GM12878 (cell line): Measurements from ENCODE around the gene UIMC1. TPM values are rescaled to one million over a fixed set of nuclear protein-coding genes. Genes with fewer than 3 reads are reported as not detected.

Source experiments
- ATAC-seq: fragments of 200-7000 bp; cut with Tn5 transposase; 3 replicates; pipeline ENCODE4 v1.9.1; 2020; ENCODE audit warnings: mild to moderate bottlenecking, moderate library complexity
- BruUV-seq: library from RNA; stranded (reverse); fragments of 400-500 nt; replicated peaks from 2 replicates; lab custom pipeline; 2021; lab: Mats Ljungman, UMichigan
- CTCF ChIA-PET: fragments of 300-600 bp; sonication (Branson Sonifier 250); formaldehyde crosslinking; extraction: SDS; loops from one replicate; lab custom pipeline; 2021; ENCODE audit warnings: inconsistent platforms; lab: Yijun Ruan, JAX
- POLR2A ChIA-PET: fragments of 350-600 bp; formaldehyde crosslinking; extraction: SDS; loops from one replicate; lab custom pipeline; 2021; ENCODE audit warnings: inconsistent platforms; lab: Charles Lee
- RAD21 ChIA-PET: fragments of 300-600 bp; sonication (Branson Sonifier 250); formaldehyde crosslinking; loops from one replicate; lab custom pipeline; 2023; ENCODE audit warnings: antibody characterized with exemption; ENCODE audit not compliant: unreplicated experiment; lab: Charles Lee
- SMC1A ChIA-PET: fragments of 300-600 bp; sonication (Branson Sonifier 250); formaldehyde crosslinking; loops from one replicate; lab custom pipeline; 2023; ENCODE audit not compliant: unreplicated experiment, uncharacterized antibody; lab: Charles Lee
- DNase-seq: peaks from one replicate; pipeline ENCODE4 v3.0.0-alpha.2; 2011; ENCODE audit warnings: low read depth, low spot score
- FAIRE-seq: peaks from 3 replicates; lab custom pipeline; 2011; peaks lifted over from hg19 to GRCh38; lab: Jason Lieb, UNC
- H2AFZ ChIP-seq: 2 replicates; pipeline ENCODE4 v1.6.0; 2011; ENCODE audit warnings: low read depth, low read length, control low read depth; ENCODE audit not compliant: control insufficient read depth
- H3K27ac ChIP-seq: 2 replicates; pipeline ENCODE4 v1.5.1; 2011; ENCODE audit warnings: control low read depth; ENCODE audit not compliant: control insufficient read depth, insufficient read depth
- H3K27me3 ChIP-seq, 2 experiments: replicated peaks in 1 of 2; 2 replicates each; pipeline versions ENCODE4 v1.6.0 to v1.6.1; 2011; ENCODE audit warnings: low read length in 1 of 2; ENCODE audit not compliant: control insufficient read depth in 2 of 2, insufficient read depth in 2 of 2
- H3K36me3 ChIP-seq, 2 experiments: 2 replicates each; pipeline ENCODE4 v1.5.1; 2011; ENCODE audit warnings: low read length in 1 of 2; ENCODE audit not compliant: control insufficient read depth in 2 of 2, insufficient read depth in 2 of 2
- H3K4me1 ChIP-seq: 2 replicates; pipeline ENCODE4 v1.6.1; 2011; ENCODE audit warnings: mild to moderate bottlenecking, low read length, moderate library complexity, mixed read lengths; ENCODE audit not compliant: control insufficient read depth, insufficient read depth
- H3K4me2 ChIP-seq: 2 replicates; pipeline ENCODE4 v1.6.0; 2011; ENCODE audit warnings: control low read depth; ENCODE audit not compliant: control insufficient read depth, insufficient read depth
- H3K4me3 ChIP-seq: fragments of 200-600 bp; sonication (generic); 2 replicates; pipeline ENCODE4 v1.5.1; 2016
- H3K79me2 ChIP-seq: 2 replicates; pipeline ENCODE4 v1.6.0; 2011; ENCODE audit warnings: low read length; ENCODE audit not compliant: control insufficient read depth, insufficient read depth
- H3K9ac ChIP-seq: 2 replicates; pipeline ENCODE4 v1.8.0; 2011; ENCODE audit warnings: low read length, control low read depth, mixed read lengths; ENCODE audit not compliant: control insufficient read depth, insufficient read depth
- H3K9me3 ChIP-seq: replicated peaks from 3 replicates; pipeline ENCODE4 v1.5.1; 2011; ENCODE audit warnings: mild to moderate bottlenecking, low read length; ENCODE audit not compliant: control insufficient read depth, insufficient read depth
- H4K20me1 ChIP-seq: 2 replicates; pipeline ENCODE4 v1.6.0; 2011; ENCODE audit not compliant: control insufficient read depth, insufficient read depth
- EZH2 ChIP-seq: IDR thresholded peaks from 2 replicates; pipeline ENCODE4 v1.6.1; 2012; ENCODE audit warnings: low read depth, mild to moderate bottlenecking, control low read depth, inconsistent platforms, low read length, borderline replicate concordance; ENCODE audit not compliant: control insufficient read depth
- IRF4 ChIP-seq: IDR thresholded peaks from 2 replicates; pipeline ENCODE4 v1.6.1; 2011; ENCODE audit warnings: low read depth, low read length
- NR2C1 ChIP-seq: fragments of 450-650 bp; IDR thresholded peaks from 2 replicates; pipeline ENCODE4 v1.6.1; 2017; ENCODE audit warnings: antibody characterized with exemption, mild to moderate bottlenecking, moderate library complexity
- PKNOX1 ChIP-seq: fragments of 450-650 bp; IDR thresholded peaks from 2 replicates; pipeline ENCODE4 v1.6.1; 2016; ENCODE audit warnings: mild to moderate bottlenecking
- SKIL ChIP-seq: fragments of 450-650 bp; IDR thresholded peaks from 2 replicates; pipeline ENCODE4 v1.6.1; 2017; ENCODE audit warnings: mild to moderate bottlenecking, low read depth, inconsistent platforms; ENCODE audit not compliant: poor library complexity, severe bottlenecking
- SMAD5 ChIP-seq: IDR thresholded peaks from 2 replicates; pipeline ENCODE4 v1.6.1; 2016; ENCODE audit warnings: antibody characterized with exemption, low read depth
- SREBF2 ChIP-seq: IDR thresholded peaks from 2 replicates; pipeline ENCODE4 v1.6.1; 2012; ENCODE audit warnings: mild to moderate bottlenecking, low read length
- TCF3 ChIP-seq: IDR thresholded peaks from 2 replicates; pipeline ENCODE4 v1.6.1; 2012; ENCODE audit warnings: low read depth, mild to moderate bottlenecking, low read length, borderline replicate concordance; ENCODE audit not compliant: insufficient read depth
- WGBS: methylation state at CpG from one replicate; pipeline ENCODE4 v1.1.6; 2016; ENCODE audit warnings: low lambda C conversion rate; ENCODE audit not compliant: insufficient replicate concordance, insufficient coverage; ENCODE audit errors: missing lambda C conversion rate; 5-methylcytosine and 5-hydroxymethylcytosine counted together
- in situ Hi-C: fragments of 300-500 bp; cut with MboI; formaldehyde crosslinking; loops from 9 replicates; pipeline ENCODE4 v1.14.3; 2018; ENCODE audit warnings: mixed read lengths
- intact Hi-C: fragments of 100-400 bp; cut with micrococcal nuclease; formaldehyde crosslinking; loops from one replicate; pipeline ENCODE4 v1.14.2; 2022; ENCODE audit not compliant: unreplicated experiment
- polyA plus RNA-seq, 11 experiments: library from polyadenylated mRNA; depleted of rRNA in 4 of 11; unstranded in 6 of 11; stranded (reverse) in 5 of 11; fragments of >200 nt; fragmentation: Nextera tagmentation in 4 of 11; fragmentation: Illumina TruSeq in 1 of 11; extraction: Ambion mirVana in 4 of 11; extraction: Trizol in 1 of 11; gene quantifications; 1 replicate in 1 of 11; 2 replicates in 10 of 11; pipeline versions ENCODE4 v1.2.1 to v1.2.3, GENCODE V29; 2011 to 2016; ENCODE audit warnings: inconsistent platforms in 2 of 11, missing spikeins in 2 of 11, low read depth in 1 of 11
- total RNA-seq, 4 experiments: library from RNA; depleted of rRNA in 3 of 4; stranded (reverse); fragments of >200 nt in 3 of 4; fragmentation: Illumina TruSeq in 1 of 4; extraction: Trizol in 1 of 4; gene quantifications; 2 replicates each; pipeline versions ENCODE4 v1.2.1 to v1.2.3, GENCODE V29; 2013 to 2021
- TF ChIP-seq, protein P1 (sequence below): fragments of 450-650 bp; IDR thresholded peaks from 2 replicates; pipeline ENCODE4 v1.6.1; 2017; ENCODE audit warnings: mild to moderate bottlenecking, moderate library complexity

Gene UIMC1
- total and polyA plus RNA-seq, 10 of the 15 experiments (the other 5 are each of a cell fraction or from before 2014, with no cell fraction given), result 16.2 to 51.4 (median 32.7) TPM

GRCh38 chr5:176947847-176948246, 58.7 kb downstream of the UIMC1 start:
- H3K79me2 ChIP-seq, result no peaks in the 10 kb centered on the region
- H3K36me3 ChIP-seq, result peaks cover 2 to 21% of the 10 kb centered on the region in 2 experiments
- in situ Hi-C loops, result no loop called here
- ChIA-PET SMC1A (interaction anchor here (0.6 to 0.9 kb wide), 2 partner anchors 9 to 89 kb away, joined by 3 read pairs; no protein-coding TSS in a partner anchor), RAD21 (interaction anchor here (0.7 to 0.8 kb wide), 2 partner anchors 23 to 287 kb away, joined by 3 to 4 read pairs; no protein-coding TSS in a partner anchor), POLR2A (interaction anchor here (1.6 kb wide), 1 partner anchor 10 kb away, joined by 7 read pairs; no protein-coding TSS in a partner anchor), CTCF (interaction anchor here (0.7 kb wide), 1 partner anchor 289 kb away, joined by 3 read pairs; no protein-coding TSS in a partner anchor)
- intact Hi-C loops, result no loop called here
- DNase-seq (no peak), FAIRE-seq (no peak), ATAC-seq (no peak)
- H2AFZ ChIP-seq, result no peak overlapping the region
- no peaks in the 10 kb centered on the region for H3K9me3 ChIP-seq
- H3K27ac ChIP-seq, result no peak overlapping the region
- no peaks in the 10 kb centered on the region for H4K20me1 ChIP-seq
- no peak overlapping the region for H3K9ac ChIP-seq
- H3K27me3 ChIP-seq, result no peaks in the 10 kb centered on the region
- H3K4me3 ChIP-seq, result no peak overlapping the region
- WGBS, result 44% methylated on average over 2 of the region's 2 CpGs
- no peak overlapping the region for H3K4me2 ChIP-seq
- TF ChIP-seq SREBF2, result no peak
- TF ChIP-seq TCF3, result no peak
- no TSS peak for BruUV-seq
- H3K4me1 ChIP-seq, result no peaks in the 10 kb centered on the region

DNA sequence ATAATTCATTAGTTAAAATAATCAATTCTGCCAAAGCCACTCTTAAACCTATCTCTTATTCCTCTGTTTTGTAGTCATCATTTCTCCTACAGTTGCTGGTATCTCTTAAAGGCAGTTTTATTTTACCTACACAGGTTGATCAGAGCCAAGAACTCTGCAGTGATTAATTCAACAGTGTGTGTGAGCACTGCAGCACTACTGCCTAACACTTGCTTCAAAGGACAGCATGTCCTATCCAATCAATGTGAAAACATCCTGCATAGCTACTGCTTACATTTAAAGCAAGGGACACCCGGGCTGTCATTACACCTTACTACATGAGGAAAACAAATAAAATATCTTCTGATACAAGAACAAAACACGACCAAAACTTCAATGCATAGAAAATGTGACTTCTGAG, 62.3 kb downstream of the UIMC1 start:
- FAIRE-seq, result no peak
- no peak for ATAC-seq
- CTCF ChIA-PET, result interaction anchor here (1.0 kb wide), 1 partner anchor 283 kb away, joined by 3 read pairs; no protein-coding TSS in a partner anchor
- RAD21 ChIA-PET, result no interaction called here
- no peaks in the 10 kb centered on the region for H3K4me1 ChIP-seq
- no peaks in the 10 kb centered on the region for H3K79me2 ChIP-seq
- H3K4me3 ChIP-seq, result no peak overlapping the region
- POLR2A ChIA-PET, result no interaction called here
- H3K9ac ChIP-seq, result no peak overlapping the region
- intact Hi-C loops, result no loop called here
- WGBS, result 98% methylated on average over 2 of the region's 2 CpGs
- in situ Hi-C loops, result no loop called here
- H3K4me2 ChIP-seq, result no peak overlapping the region
- DNase-seq, result no peak
- no peak overlapping the region for H2AFZ ChIP-seq
- peaks cover 2 to 18% of the 10 kb centered on the region in 2 experiments for H3K36me3 ChIP-seq
- no peaks in the 10 kb centered on the region for H3K27me3 ChIP-seq
- H3K9me3 ChIP-seq, result no peaks in the 10 kb centered on the region
- H4K20me1 ChIP-seq, result no peaks in the 10 kb centered on the region; the same call in 1 of the 2 replicates
- SMC1A ChIA-PET, result no interaction called here
- H3K27ac ChIP-seq, result no peak overlapping the region
- no TSS peak for BruUV-seq
- TF ChIP-seq SMAD5 (no peak), PKNOX1 (no peak), EZH2 (no peak), NR2C1 (no peak), IRF4 (no peak), SKIL (no peak)
- TF ChIP-seq, protein P1, sequence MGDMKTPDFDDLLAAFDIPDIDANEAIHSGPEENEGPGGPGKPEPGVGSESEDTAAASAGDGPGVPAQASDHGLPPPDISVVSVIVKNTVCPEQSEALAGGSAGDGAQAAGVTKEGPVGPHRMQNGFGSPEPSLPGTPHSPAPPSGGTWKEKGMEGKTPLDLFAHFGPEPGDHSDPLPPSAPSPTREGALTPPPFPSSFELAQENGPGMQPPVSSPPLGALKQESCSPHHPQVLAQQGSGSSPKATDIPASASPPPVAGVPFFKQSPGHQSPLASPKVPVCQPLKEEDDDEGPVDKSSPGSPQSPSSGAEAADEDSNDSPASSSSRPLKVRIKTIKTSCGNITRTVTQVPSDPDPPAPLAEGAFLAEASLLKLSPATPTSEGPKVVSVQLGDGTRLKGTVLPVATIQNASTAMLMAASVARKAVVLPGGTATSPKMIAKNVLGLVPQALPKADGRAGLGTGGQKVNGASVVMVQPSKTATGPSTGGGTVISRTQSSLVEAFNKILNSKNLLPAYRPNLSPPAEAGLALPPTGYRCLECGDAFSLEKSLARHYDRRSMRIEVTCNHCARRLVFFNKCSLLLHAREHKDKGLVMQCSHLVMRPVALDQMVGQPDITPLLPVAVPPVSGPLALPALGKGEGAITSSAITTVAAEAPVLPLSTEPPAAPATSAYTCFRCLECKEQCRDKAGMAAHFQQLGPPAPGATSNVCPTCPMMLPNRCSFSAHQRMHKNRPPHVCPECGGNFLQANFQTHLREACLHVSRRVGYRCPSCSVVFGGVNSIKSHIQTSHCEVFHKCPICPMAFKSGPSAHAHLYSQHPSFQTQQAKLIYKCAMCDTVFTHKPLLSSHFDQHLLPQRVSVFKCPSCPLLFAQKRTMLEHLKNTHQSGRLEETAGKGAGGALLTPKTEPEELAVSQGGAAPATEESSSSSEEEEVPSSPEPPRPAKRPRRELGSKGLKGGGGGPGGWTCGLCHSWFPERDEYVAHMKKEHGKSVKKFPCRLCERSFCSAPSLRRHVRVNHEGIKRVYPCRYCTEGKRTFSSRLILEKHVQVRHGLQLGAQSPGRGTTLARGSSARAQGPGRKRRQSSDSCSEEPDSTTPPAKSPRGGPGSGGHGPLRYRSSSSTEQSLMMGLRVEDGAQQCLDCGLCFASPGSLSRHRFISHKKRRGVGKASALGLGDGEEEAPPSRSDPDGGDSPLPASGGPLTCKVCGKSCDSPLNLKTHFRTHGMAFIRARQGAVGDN, result no peak
